Gastrocnemius medialis (tissue), 4 donors: ENCODE results near the gene JAG1. TPM values are rescaled to one million over a fixed set of nuclear protein-coding genes. Genes with fewer than 3 reads are reported as not detected.

Experiments
- ATAC-seq, 2 donors: fragments of 150-250 bp; one replicate each; pipeline ENCODE4 v1.9.1; 2016
- DNase-seq, 2 donors: peaks; one replicate each; pipeline ENCODE4 v3.0.0-alpha.2; 2019
- H3K27ac ChIP-seq, 4 donors: fragments of 200-600 bp; sonication (generic); 1 replicate in 1 of 4; 2 replicates in 3 of 4; pipeline ENCODE4 v1.5.1; 2016 to 2018; ENCODE audit warnings: mild to moderate bottlenecking in 2 of 4, moderate library complexity in 1 of 4
- H3K27me3 ChIP-seq, 3 donors: fragments of 200-600 bp; sonication (generic) in 2 of 3; 1 replicate in 1 of 3; 2 replicates in 2 of 3; pipeline versions ENCODE4 v1.5.1 to v1.6.0; 2016 to 2019; ENCODE audit warnings: mild to moderate bottlenecking in 1 of 3, moderate library complexity in 1 of 3
- H3K36me3 ChIP-seq, 2 donors: fragments of 200-600 bp; sonication (generic) in 1 of 2; one replicate each; pipeline ENCODE4 v1.5.1; 2017 to 2018
- H3K4me1 ChIP-seq, 2 donors: fragments of 200-600 bp; sonication (generic) in 1 of 2; one replicate each; pipeline ENCODE4 v1.5.1; 2016 to 2017; ENCODE audit warnings: mild to moderate bottlenecking in 2 of 2
- H3K4me3 ChIP-seq, 4 donors: fragments of 200-600 bp; sonication (generic) in 3 of 4; 1 replicate in 1 of 4; 2 replicates in 3 of 4; pipeline ENCODE4 v1.5.1; 2016 to 2019; ENCODE audit warnings: mild to moderate bottlenecking in 2 of 4
- H3K9me3 ChIP-seq, 3 donors: fragments of 200-600 bp; sonication (generic) in 2 of 3; 1 replicate in 1 of 3; 2 replicates in 2 of 3; pipeline ENCODE4 v1.5.1; 2016 to 2019
- CTCF ChIP-seq, 5 experiments: fragments of 450-650 bp in 3 of 5; fragments of 200-600 bp in 2 of 5; sonication (generic) in 2 of 5; IDR thresholded peaks in 4 of 5; conservative IDR thresholded peaks in 1 of 5; 1 replicate in 4 of 5; 2 replicates in 1 of 5; pipeline ENCODE4 v1.5.1; 2016 to 2019; ENCODE audit warnings: antibody characterized with exemption in 5 of 5, mild to moderate bottlenecking in 3 of 5, moderate library complexity in 3 of 5
- POLR2A ChIP-seq, 2 donors: fragments of 450-650 bp; IDR thresholded peaks; one replicate each; pipeline ENCODE4 v1.6.1; 2017; ENCODE audit warnings: antibody characterized with exemption in 2 of 2, mild to moderate bottlenecking in 2 of 2, moderate library complexity in 2 of 2
- in situ Hi-C, 4 donors: fragments of 200-750 bp; cut with MboI; loops; one replicate each; pipeline versions ENCODE4 v1.15.0 to v1.8.0; 2017; ENCODE audit warnings: low sequenced_read_pairs in 4 of 4
- intact Hi-C: fragments of 100-400 bp; cut with DNase I; formaldehyde crosslinking; loops from one replicate; pipeline ENCODE4 v1.15.1; 2023; ENCODE audit warnings: low total_unique reads
- total RNA-seq, 4 donors: library from RNA; depleted of rRNA; stranded (reverse); fragments of >200 nt; gene quantifications; one replicate each; pipeline versions ENCODE4 v1.1.0 to v1.2.3, GENCODE V29; 2016

JAG1 gene
- total RNA-seq, 4 donors from 2014 or later = 10.3 to 19.6 (median 13.2) TPM

GRCh38 chr20:10666221-10667076 lies 7.3 kb downstream of the JAG1 start:
- DNase-seq (no peak), ATAC-seq (no peak)
- in situ Hi-C loops = loop anchor here in 1 of 4 donors (25.0 kb wide), 1 partner anchor 1246 kb away; the partner anchor contains the start of gene BTBD3
- Histone ChIP-seq H3K4me1 (peaks cover 34 to 63% of the 10 kb centered on the region in 2 donors), H3K4me3 (peak overlapping the region; percentile 12 to 51 (median 24)), H3K27me3 (no peaks in the 10 kb centered on the region), H3K36me3 (peaks cover 0 to 5% of the 10 kb centered on the region in 2 donors), H3K9me3 (no peaks in the 10 kb centered on the region), H3K27ac (peak overlapping the region; percentile 57 to 76 (median 62))
- intact Hi-C loops = no loop called here
- no peak for TF ChIP-seq CTCF (IDR thresholded peaks at IDR 0.05 in 4 of 5, conservative IDR thresholded peaks at IDR 0.05 in 1 of 5)

- DNase-seq (peak in 1 of 2 donors; percentile 49), ATAC-seq (peak; percentile 43 to 44)
- H3K4me3 ChIP-seq = peak overlapping the region in 1 of 4 donors; percentile 31
- TF ChIP-seq POLR2A (IDR thresholded peaks at IDR 0.05) (no peak), CTCF (IDR thresholded peaks at IDR 0.05 in 4 of 5, conservative IDR thresholded peaks at IDR 0.05 in 1 of 5) (no peak)
- H3K9me3 ChIP-seq = no peaks in the 10 kb centered on the region
- H3K4me1 ChIP-seq = peaks cover 38 to 65% of the 10 kb centered on the region in 2 donors
- intact Hi-C loops (no loop called here), in situ Hi-C loops (loop anchor here in 1 of 4 donors (25.0 kb wide), 1 partner anchor 1247 kb away; the partner anchor contains the start of gene BTBD3)
- H3K27me3 ChIP-seq = no peaks in the 10 kb centered on the region
- H3K27ac ChIP-seq = peak overlapping the region; percentile 57 to 76 (median 62)
- H3K36me3 ChIP-seq = peaks cover 0 to 5% of the 10 kb centered on the region in 2 donors
Measured at GRCh38 chr20:10665791-10666190, 8.0 kb downstream of the JAG1 start.

- intact Hi-C loops = no loop called here
- in situ Hi-C loops = loop anchor here in 1 of 4 donors (25.0 kb wide), 1 partner anchor 1247 kb away; the partner anchor contains the start of gene BTBD3
- no peaks in the 10 kb centered on the region for H3K9me3 ChIP-seq
- H3K4me1 ChIP-seq = peaks cover 45 to 70% of the 10 kb centered on the region in 2 donors
- peak overlapping the region; percentile 48 to 76 (median 61) for H3K27ac ChIP-seq
- TF ChIP-seq POLR2A (IDR thresholded peaks at IDR 0.05) (no peak), CTCF (IDR thresholded peaks at IDR 0.05 in 4 of 5, conservative IDR thresholded peaks at IDR 0.05 in 1 of 5) (no peak)
- DNase-seq = no peak
- H3K4me3 ChIP-seq = no peak overlapping the region
- H3K36me3 ChIP-seq = peaks cover 0 to 5% of the 10 kb centered on the region in 2 donors
- no peak for ATAC-seq
- no peaks in the 10 kb centered on the region for H3K27me3 ChIP-seq
Measured at GRCh38 chr20:10665027-10665561, 8.7 kb downstream of the JAG1 start.

GRCh38 chr20:10663756-10664155 lies 10.0 kb downstream of the JAG1 start:
- ATAC-seq (no peak), DNase-seq (no peak)
- Histone ChIP-seq H3K27ac (peak overlapping the region in 3 of 4 donors; percentile 5 to 76 (median 24)), H3K27me3 (no peaks in the 10 kb centered on the region), H3K4me1 (peaks cover 52 to 79% of the 10 kb centered on the region in 2 donors), H3K4me3 (no peak overlapping the region), H3K9me3 (no peaks in the 10 kb centered on the region), H3K36me3 (peaks cover 0 to 5% of the 10 kb centered on the region in 2 donors)
- in situ Hi-C loops = loop anchor here in 1 of 4 donors (25.0 kb wide), 1 partner anchor 1249 kb away; the partner anchor contains the start of gene BTBD3
- TF ChIP-seq POLR2A (IDR thresholded peaks at IDR 0.05) (no peak), CTCF (IDR thresholded peaks at IDR 0.05 in 4 of 5, conservative IDR thresholded peaks at IDR 0.05 in 1 of 5) (no peak)
- intact Hi-C loops = no loop called here
